PC-3 (cell line): Measurements from ENCODE around the gene ULK4.

Experiments
- CTCF ChIP-seq: fragments of 300-600 bp; sonication (generic); conservative IDR thresholded peaks from 2 replicates; pipeline ENCODE4 v1.5.1; 2017; ENCODE audit warnings: antibody characterized with exemption, low read depth, mild to moderate bottlenecking, low read length
- EZH2 ChIP-seq: fragments of 300-600 bp; sonication (generic); IDR thresholded peaks from one replicate; pipeline ENCODE4 v1.6.1; 2017; ENCODE audit warnings: antibody characterized with exemption, mild to moderate bottlenecking, low read length; ENCODE audit not compliant: unreplicated experiment
- EZH2phosphoT487 ChIP-seq: fragments of 300-600 bp; sonication (generic); IDR thresholded peaks from 2 replicates; pipeline ENCODE4 v1.6.1; 2018; ENCODE audit warnings: mild to moderate bottlenecking, antibody characterized with exemption, low read length, borderline replicate concordance

DNA sequence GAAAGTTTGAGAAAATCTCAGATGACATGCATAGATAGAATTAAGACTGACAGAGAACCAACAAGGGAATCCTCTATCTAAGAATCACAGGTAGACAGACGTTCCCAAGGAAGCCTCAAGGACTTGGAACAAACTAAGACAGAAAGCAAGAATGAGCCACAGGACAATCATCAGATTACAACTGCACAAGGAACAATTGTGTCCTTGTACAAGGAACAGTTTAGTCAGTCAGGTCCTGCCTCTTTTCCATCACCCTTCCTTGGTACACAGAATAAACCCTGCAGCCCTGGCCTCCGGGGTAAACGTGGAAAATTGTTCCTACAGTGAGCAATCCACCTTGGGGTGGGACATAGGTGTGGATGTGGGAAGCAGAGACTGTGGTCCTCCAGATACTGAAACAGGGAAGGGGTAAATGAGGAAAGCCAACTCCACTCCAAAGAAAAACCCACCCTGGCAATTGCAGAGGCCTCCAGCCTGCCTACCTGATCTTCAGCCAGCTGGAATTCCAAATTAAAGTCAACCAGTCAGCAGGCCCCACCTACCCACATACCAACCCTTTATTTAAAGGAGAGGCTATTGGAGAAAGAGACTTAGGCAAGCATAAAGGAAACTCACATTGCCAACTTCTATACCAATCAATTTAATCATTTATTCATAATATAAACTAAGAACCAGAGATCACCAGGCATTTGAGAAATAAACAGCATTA lies 73.4 kb downstream of the ULK4 start:
- TF ChIP-seq CTCF (no peak), EZH2 (no peak), EZH2phosphoT487 (no peak)
